Endothelial cell (in vitro differentiated cells): Measurements from ENCODE around the gene VEGFB. TPM values are rescaled to one million over a fixed set of nuclear protein-coding genes. Genes with fewer than 3 reads are reported as not detected.
A peak's percentile ranks its signal among the peaks of the same experiment; 100 is the strongest.

ENCODE experiments used
- DNase-seq: peaks from one replicate; pipeline ENCODE4 v3.0.0; 2021; ENCODE audit warnings: low spot score
- H3K27ac Mint-ChIP-seq: one replicate; pipeline ENCODE4 v1.8.0; 2021; ENCODE audit warnings: mixed read lengths, inconsistent platforms; ENCODE audit not compliant: unreplicated experiment
- H3K27me3 Mint-ChIP-seq: one replicate; pipeline ENCODE4 v1.8.0; 2021; ENCODE audit warnings: mild to moderate bottlenecking, moderate library complexity, mixed read lengths, inconsistent platforms; ENCODE audit not compliant: unreplicated experiment
- H3K36me3 Mint-ChIP-seq: one replicate; pipeline ENCODE4 v1.8.0; 2021; ENCODE audit warnings: mild to moderate bottlenecking, low read depth, mixed read lengths, inconsistent platforms; ENCODE audit not compliant: unreplicated experiment
- H3K4me1 Mint-ChIP-seq: one replicate; pipeline ENCODE4 v1.8.0; 2021; ENCODE audit warnings: mild to moderate bottlenecking, mixed read lengths, inconsistent platforms; ENCODE audit not compliant: unreplicated experiment
- H3K4me3 Mint-ChIP-seq: one replicate; pipeline ENCODE4 v1.8.0; 2021; ENCODE audit warnings: mild to moderate bottlenecking, mixed read lengths, inconsistent platforms; ENCODE audit not compliant: unreplicated experiment
- H3K9me3 Mint-ChIP-seq: one replicate; pipeline ENCODE4 v1.8.0; 2021; ENCODE audit warnings: mixed read lengths, inconsistent platforms; ENCODE audit not compliant: unreplicated experiment
- CTCF ChIP-seq: fragments of 200-600 bp; sonication (generic); IDR thresholded peaks from one replicate; pipeline ENCODE4 v1.5.0; 2021; ENCODE audit warnings: antibody characterized with exemption; ENCODE audit not compliant: unreplicated experiment
- total RNA-seq: library from RNA; stranded (reverse); fragmentation: NEBNext Ultra II Directional; extraction: Animal tissue kit (Norgen Biotek cat#: 25700); gene quantifications from one replicate; pipeline ENCODE4 v1.2.1, GENCODE V29; 2021; ENCODE audit not compliant: unreplicated experiment

The VEGFB gene
- total RNA-seq, 1 donor from 2014 or later, result 11.5 TPM

- no peaks in the 10 kb centered on the region for H3K9me3 Mint-ChIP-seq
- peaks cover 2% of the 10 kb centered on the region for H3K36me3 Mint-ChIP-seq
- no peak for TF ChIP-seq CTCF
- peak within 1 kb of the TSS; percentile 64 for H3K27ac Mint-ChIP-seq
- peak within 1 kb of the TSS; percentile 91 for H3K4me3 Mint-ChIP-seq
- DNase-seq, result peak; percentile 80
- H3K27me3 Mint-ChIP-seq, result peaks cover 15% of the 10 kb centered on the region
- H3K4me1 Mint-ChIP-seq, result peaks cover 4% of the 10 kb centered on the region
Measured at GRCh38 chr11:64230171-64230984, 4.0 kb upstream of the VEGFB start, which contains the start of gene DNAJC4. Gene DNAJC4, plus strand, starts transcription at chr11:64230548. Its CDS starts 307 bp downstream, at chr11:64230855.

GRCh38 chr11:64230985-64231365 is 3.4 kb upstream of the VEGFB start:
- Mint-ChIP-seq H3K27me3 (peaks cover 17% of the 10 kb centered on the region), H3K27ac (peak overlapping the region; percentile 64), H3K36me3 (peaks cover 5% of the 10 kb centered on the region), H3K4me3 (peak overlapping the region; percentile 91), H3K4me1 (peaks cover 6% of the 10 kb centered on the region), H3K9me3 (no peaks in the 10 kb centered on the region)
- no peak for TF ChIP-seq CTCF
- no peak for DNase-seq

DNA sequence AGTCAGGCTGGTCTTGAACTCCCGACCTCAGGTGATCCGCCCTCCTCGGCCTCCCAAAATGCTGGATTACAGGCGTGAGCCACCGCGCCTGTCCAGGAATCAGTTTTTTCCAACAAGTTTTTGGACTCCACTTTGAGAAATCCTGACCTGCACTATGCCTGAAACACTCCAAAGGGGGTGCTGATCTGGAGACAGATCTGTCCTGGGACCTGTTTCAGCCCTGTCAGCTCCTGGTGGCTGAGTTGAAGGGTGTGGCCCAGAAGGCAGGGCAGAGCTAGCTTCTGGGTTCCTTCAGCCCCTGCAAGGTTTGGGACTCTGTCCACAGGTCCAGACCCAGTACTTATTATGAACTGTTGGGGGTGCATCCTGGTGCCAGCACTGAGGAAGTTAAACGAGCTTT is 2.8 kb upstream of the VEGFB start:
- peaks cover 5% of the 10 kb centered on the region for H3K36me3 Mint-ChIP-seq
- no peak overlapping the region for H3K27ac Mint-ChIP-seq
- no peak overlapping the region for H3K4me3 Mint-ChIP-seq
- H3K4me1 Mint-ChIP-seq, result peaks cover 6% of the 10 kb centered on the region
- DNase-seq, result no peak
- no peak for TF ChIP-seq CTCF
- H3K27me3 Mint-ChIP-seq, result peaks cover 18% of the 10 kb centered on the region
- H3K9me3 Mint-ChIP-seq, result no peaks in the 10 kb centered on the region

- peaks cover 5% of the 10 kb centered on the region for H3K36me3 Mint-ChIP-seq
- peaks cover 6% of the 10 kb centered on the region for H3K4me1 Mint-ChIP-seq
- peaks cover 19% of the 10 kb centered on the region for H3K27me3 Mint-ChIP-seq
- H3K4me3 Mint-ChIP-seq, result peak overlapping the region; percentile 59
- no peak overlapping the region for H3K27ac Mint-ChIP-seq
- no peaks in the 10 kb centered on the region for H3K9me3 Mint-ChIP-seq
- no peak for DNase-seq
- no peak for TF ChIP-seq CTCF
Measured at GRCh38 chr11:64232182-64232966, 2.0 kb upstream of the VEGFB start.

- peak overlapping the region; percentile 59 for H3K4me3 Mint-ChIP-seq
- H3K36me3 Mint-ChIP-seq, result peaks cover 5% of the 10 kb centered on the region
Measured at GRCh38 chr11:64232967-64233315, 1.4 kb upstream of the VEGFB start.

More at GRCh38 chr11:64232967-64233315, 1.4 kb upstream of the VEGFB start:
- Mint-ChIP-seq H3K27ac (no peak overlapping the region), H3K9me3 (no peaks in the 10 kb centered on the region), H3K4me1 (peaks cover 3% of the 10 kb centered on the region), H3K27me3 (peaks cover 20% of the 10 kb centered on the region)
- no peak for TF ChIP-seq CTCF
- no peak for DNase-seq
